Fibroblast of pulmonary artery (primary cell): ENCODE results near the gene EPHA10.

ENCODE experiments used
- DNase-seq: peaks from one replicate; pipeline ENCODE4 v3.0.0-alpha.2; 2010; ENCODE audit warnings: low read depth
- H3K4me3 ChIP-seq: replicated peaks from 2 replicates; pipeline ENCODE4 v1.5.1; 2011; ENCODE audit warnings: low read depth, mild to moderate bottlenecking, control low read depth, low read length, moderate library complexity
- TF ChIP-seq, protein P1 (sequence below): IDR thresholded peaks from 2 replicates; pipeline ENCODE4 v1.5.1; 2011; ENCODE audit warnings: mild to moderate bottlenecking, control low read depth, low read length, inconsistent platforms; ENCODE audit errors: missing control alignments

Gene EPHA10

DNA sequence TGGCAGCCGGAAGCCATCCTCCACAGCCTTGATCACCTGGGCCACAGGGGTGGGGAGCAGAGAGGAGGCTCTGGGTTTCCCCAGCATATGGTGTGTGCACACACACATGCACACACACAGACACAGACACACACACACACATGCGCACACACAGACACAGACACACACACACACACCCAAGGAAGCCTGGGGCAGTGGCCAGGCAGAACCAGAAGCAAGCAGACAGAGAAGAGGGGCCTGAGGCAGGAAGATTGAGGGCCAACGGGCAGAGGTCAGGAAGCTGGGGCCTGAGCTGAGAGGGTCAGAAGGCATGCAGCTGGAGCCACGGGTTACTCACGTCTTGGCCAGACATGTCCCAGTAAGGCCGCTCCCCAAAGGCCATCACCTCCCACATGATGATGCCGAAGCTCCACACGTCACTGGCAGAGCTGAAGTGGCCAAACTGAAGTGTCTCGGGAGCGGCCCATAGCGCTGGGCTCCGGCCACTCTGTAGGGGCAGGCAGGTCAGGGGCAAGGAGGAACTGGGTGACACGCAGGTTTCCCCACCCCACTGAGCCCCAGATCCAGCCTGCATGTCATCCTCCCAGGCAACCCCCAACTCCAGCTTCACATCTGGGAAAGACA, 45.2 kb downstream of the EPHA10 start:
- no peak for DNase-seq
- TF ChIP-seq, protein P1, sequence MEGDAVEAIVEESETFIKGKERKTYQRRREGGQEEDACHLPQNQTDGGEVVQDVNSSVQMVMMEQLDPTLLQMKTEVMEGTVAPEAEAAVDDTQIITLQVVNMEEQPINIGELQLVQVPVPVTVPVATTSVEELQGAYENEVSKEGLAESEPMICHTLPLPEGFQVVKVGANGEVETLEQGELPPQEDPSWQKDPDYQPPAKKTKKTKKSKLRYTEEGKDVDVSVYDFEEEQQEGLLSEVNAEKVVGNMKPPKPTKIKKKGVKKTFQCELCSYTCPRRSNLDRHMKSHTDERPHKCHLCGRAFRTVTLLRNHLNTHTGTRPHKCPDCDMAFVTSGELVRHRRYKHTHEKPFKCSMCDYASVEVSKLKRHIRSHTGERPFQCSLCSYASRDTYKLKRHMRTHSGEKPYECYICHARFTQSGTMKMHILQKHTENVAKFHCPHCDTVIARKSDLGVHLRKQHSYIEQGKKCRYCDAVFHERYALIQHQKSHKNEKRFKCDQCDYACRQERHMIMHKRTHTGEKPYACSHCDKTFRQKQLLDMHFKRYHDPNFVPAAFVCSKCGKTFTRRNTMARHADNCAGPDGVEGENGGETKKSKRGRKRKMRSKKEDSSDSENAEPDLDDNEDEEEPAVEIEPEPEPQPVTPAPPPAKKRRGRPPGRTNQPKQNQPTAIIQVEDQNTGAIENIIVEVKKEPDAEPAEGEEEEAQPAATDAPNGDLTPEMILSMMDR, result no peak
- no peak overlapping the region for H3K4me3 ChIP-seq

DNA sequence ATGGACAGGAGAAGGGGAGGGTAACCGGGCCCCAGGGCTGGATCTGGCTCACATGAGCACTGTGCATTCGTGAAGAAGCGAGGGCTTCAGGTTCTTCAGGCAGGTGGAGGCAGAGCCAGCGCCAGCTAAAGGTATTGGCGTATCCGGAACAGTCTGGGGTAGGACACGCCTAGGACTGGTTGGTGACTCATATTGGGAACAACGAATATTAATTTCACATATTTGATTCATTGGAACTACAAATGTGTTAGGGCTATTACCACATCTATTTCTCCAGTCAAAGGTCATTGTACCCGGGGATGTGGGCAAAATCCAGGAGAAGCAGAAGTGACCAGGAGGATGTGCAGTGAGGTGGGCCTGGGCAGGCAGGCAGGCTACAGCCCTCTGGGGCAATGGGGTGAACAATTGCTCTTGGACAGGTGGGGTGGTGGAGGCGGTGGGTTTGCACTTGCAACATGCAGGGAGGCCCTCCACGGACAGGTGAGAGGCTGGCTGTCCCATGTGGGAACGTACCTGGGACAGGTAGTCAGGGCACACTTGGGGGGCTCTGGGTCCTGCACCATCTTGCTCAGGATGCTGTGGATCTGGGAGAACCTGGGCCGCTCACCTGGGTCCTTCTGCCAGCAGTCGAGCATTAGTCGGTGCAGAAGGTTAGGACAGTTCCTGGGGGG, 45.9 kb downstream of the EPHA10 start:
- DNase-seq, result no peak
- TF ChIP-seq, protein P1, result no peak
- H3K4me3 ChIP-seq, result no peak overlapping the region

DNA sequence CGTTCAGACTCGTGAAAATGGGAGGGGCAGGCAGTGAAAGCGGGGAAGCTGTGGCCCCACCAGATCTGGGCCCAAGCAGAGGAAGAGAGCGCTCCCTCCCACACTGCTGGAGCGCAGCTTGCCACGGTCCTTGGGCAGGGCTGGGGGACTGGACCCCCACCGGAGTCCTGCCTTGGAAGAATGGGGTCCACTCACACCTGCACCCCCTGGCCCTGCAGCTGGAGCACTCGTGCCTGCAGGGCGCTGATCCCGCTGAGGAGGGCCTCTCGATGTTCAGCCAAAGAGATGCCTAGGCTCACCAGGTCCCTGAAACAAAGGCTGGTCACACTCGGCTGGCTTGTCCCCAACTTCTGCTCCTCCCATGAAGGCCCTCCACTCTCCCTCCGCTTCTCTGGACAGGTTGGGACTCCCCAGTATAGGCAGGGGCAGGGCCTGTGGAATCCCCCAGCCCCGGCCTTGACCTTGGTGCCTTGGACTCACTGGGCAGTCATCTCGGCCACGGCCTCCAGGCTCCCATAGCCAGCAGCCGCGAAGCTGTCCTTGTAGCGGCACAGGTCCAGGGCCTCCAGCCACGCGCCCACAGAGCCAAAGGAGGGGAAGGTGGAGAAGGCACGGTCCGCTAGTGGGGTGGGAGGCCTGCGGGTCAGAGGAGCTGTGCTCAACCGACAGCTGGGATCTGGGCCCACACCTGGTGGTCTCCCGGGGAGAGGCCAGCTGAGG, 46.6 kb downstream of the EPHA10 start:
- TF ChIP-seq, protein P1, result no peak
- no peak overlapping the region for H3K4me3 ChIP-seq
- no peak for DNase-seq

DNA sequence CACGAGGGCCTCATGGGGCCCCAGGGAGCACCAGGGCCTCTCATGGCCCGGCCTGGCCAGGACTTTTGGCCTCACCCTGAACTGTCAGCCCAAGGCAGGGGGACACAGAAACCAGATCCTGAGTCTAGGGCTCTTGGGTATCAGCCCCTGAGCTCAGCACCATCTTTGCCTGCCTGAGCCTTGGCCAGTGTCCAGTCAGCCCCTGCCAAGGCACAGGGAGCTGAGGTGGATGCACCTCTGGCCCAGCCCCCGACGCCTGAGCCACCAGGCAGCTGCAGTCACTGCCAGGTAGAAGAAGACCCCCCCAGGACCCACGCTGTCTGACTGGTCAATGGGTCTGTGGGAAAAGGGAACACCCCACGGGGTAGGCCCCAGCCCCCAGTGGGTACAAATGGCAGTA, 47.3 kb downstream of the EPHA10 start:
- DNase-seq, result no peak
- TF ChIP-seq, protein P1, result no peak
- H3K4me3 ChIP-seq, result no peak overlapping the region

DNA sequence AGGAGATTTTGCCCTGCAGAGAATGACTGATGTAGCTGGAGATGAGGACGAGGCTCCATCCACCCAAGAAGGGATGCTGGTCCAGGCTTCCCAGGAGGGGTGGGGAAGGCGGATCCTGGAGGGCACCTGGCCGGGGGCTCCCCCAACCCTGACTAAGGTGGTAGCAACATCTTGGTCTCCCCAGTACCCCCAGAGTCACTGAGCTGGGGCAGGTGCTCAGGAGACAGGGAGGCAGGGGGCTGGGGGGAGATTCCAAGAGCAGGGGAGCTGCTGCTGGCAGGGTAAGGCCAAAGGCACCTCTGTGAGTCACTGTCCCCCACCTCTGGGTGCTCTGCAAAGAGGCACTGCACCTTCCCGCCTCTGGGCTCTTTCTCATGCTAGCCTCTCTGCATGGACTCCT, 48.6 kb downstream of the EPHA10 start:
- TF ChIP-seq, protein P1, result no peak
- no peak for DNase-seq
- no peak overlapping the region for H3K4me3 ChIP-seq

DNA sequence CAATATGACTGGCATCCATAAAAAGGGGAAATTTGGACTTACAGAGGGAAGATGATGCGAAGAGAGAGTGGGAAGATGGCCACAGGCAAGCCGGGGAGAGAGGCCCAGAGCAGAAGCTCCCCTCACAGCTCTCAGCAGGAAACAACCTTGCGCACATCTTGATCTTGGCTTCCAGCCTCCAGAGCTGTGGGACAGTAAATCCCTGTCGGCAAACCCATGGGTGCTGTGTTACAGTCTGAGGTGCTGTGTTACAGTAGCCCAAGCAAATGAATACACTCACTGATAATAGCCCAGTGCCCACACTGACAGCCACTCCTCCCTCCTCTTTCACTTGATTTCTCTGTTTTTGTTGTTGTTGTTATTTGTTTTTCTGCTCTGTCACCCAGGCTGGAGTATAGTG, 50.2 kb downstream of the EPHA10 start:
- DNase-seq, result no peak
- TF ChIP-seq, protein P1, result no peak
- no peak overlapping the region for H3K4me3 ChIP-seq

DNA sequence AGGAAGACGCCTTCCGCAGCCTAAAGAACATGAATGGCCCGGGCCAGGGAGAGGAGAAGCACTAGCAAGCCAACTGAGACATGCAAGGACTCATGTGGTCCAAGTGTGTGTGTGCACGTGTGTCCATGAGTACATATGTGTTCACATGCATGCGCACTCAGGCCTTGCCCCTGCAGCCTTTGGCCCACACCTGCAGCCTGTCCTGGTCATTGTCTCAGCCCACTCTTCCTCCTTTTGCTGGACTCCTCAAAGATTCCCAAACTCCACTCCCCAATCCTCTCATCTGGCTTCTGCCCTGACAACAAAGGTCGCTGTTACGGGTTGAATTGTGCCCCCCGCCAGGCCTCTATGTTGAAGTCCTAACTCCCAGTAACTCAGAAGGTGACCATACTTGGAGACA, 50.7 kb downstream of the EPHA10 start:
- no peak for DNase-seq
- TF ChIP-seq, protein P1, result no peak
- H3K4me3 ChIP-seq, result no peak overlapping the region
